GDM1 (cell line): ENCODE results near the gene POLR3B.
"Not testable (repeated sequence)": the region's sequence is repeated elsewhere in the genome, so short reads cannot be mapped to it uniquely, and the experiment has no call there.

Experiments
- DNase-seq: peaks from one replicate; lab custom pipeline; 2025; lab: John Stamatoyannopoulos, UW

POLR3B gene

GRCh38 chr12:106461730-106462129 lies 104.2 kb downstream of the POLR3B start:
- DNase-seq, result no peak

GRCh38 chr12:106465605-106466004 lies 108.1 kb downstream of the POLR3B start:
- DNase-seq, result not testable (repeated sequence)

- not testable (repeated sequence) for DNase-seq
These were observed 118.1 kb downstream of the POLR3B start for GRCh38 chr12:106475662-106476061.

- DNase-seq, result not testable (repeated sequence)
These were observed 120.1 kb downstream of the POLR3B start for GRCh38 chr12:106477627-106478026.

- DNase-seq, result no peak
These were observed 122.7 kb downstream of the POLR3B start for GRCh38 chr12:106480251-106480650.

- DNase-seq, result no peak
These were observed 123.7 kb downstream of the POLR3B start for GRCh38 chr12:106481246-106481645.

GRCh38 chr12:106487664-106488063 lies 130.1 kb downstream of the POLR3B start:
- no peak for DNase-seq

GRCh38 chr12:106488884-106489283 lies 131.3 kb downstream of the POLR3B start:
- no peak for DNase-seq

- DNase-seq, result no peak
These were observed 132.7 kb downstream of the POLR3B start for GRCh38 chr12:106490264-106490663.

GRCh38 chr12:106492857-106493256 lies 135.3 kb downstream of the POLR3B start:
- DNase-seq, result no peak

GRCh38 chr12:106493531-106493930 lies 136.0 kb downstream of the POLR3B start:
- DNase-seq, result no peak

GRCh38 chr12:106495354-106495965 lies 137.9 kb downstream of the POLR3B start:
- DNase-seq, result no peak

- DNase-seq, result no peak
These were observed 140.5 kb downstream of the POLR3B start for GRCh38 chr12:106498056-106498455.

- no peak for DNase-seq
These were observed 142.1 kb downstream of the POLR3B start for GRCh38 chr12:106499628-106500027.

- DNase-seq, result no peak
These were observed 149.1 kb downstream of the POLR3B start for GRCh38 chr12:106506691-106507090.

- no peak for DNase-seq
These were observed 151.4 kb downstream of the POLR3B start for GRCh38 chr12:106508966-106509365.

GRCh38 chr12:106511365-106511764 lies 153.8 kb downstream of the POLR3B start:
- no peak for DNase-seq

GRCh38 chr12:106517314-106517713 lies 159.8 kb downstream of the POLR3B start:
- DNase-seq, result no peak

GRCh38 chr12:106519607-106520021 lies 162.1 kb downstream of the POLR3B start:
- no peak for DNase-seq

GRCh38 chr12:106521901-106522300 lies 164.4 kb downstream of the POLR3B start:
- no peak for DNase-seq

GRCh38 chr12:106522708-106523107 lies 165.2 kb downstream of the POLR3B start:
- DNase-seq, result no peak

GRCh38 chr12:106527356-106527755 lies 169.8 kb downstream of the POLR3B start:
- no peak for DNase-seq

GRCh38 chr12:106541201-106541600 lies 183.7 kb downstream of the POLR3B start:
- no peak for DNase-seq

- DNase-seq, result no peak
These were observed 193.9 kb downstream of the POLR3B start for GRCh38 chr12:106551410-106551809.
